GM12801 (cell line): Measurements from ENCODE around the gene SHC4.

ENCODE experiments used
- CTCF ChIP-seq: IDR thresholded peaks from one replicate; pipeline ENCODE4 v1.5.1; 2011; ENCODE audit warnings: control low read depth; ENCODE audit not compliant: insufficient read length; ENCODE audit errors: extremely low read depth

Gene SHC4

GRCh38 chr15:48811325-48811958 lies 152.3 kb downstream of the SHC4 start:
- no peak for TF ChIP-seq CTCF

GRCh38 chr15:48810414-48811324 lies 153.1 kb downstream of the SHC4 start, which contains the start of gene CEP152:
CEP152 (minus strand) TSS chr15:48811069; CDS start chr15:48805649, 5,420 bp downstream.
- TF ChIP-seq CTCF: no peak

- no peak for TF ChIP-seq CTCF
Observed at GRCh38 chr15:48806151-48806550, 157.6 kb downstream of the SHC4 start.

- no peak for TF ChIP-seq CTCF
Observed at GRCh38 chr15:48805591-48805990, 158.1 kb downstream of the SHC4 start.

- no peak for TF ChIP-seq CTCF
Observed at GRCh38 chr15:48803877-48804276, 159.8 kb downstream of the SHC4 start.

GRCh38 chr15:48802867-48803266 lies 160.9 kb downstream of the SHC4 start:
- TF ChIP-seq CTCF: no peak

- no peak for TF ChIP-seq CTCF
Observed at GRCh38 chr15:48802257-48802656, 161.5 kb downstream of the SHC4 start.
